ENCODE measurements around the gene DOK6. TPM values are rescaled to one million over a fixed set of nuclear protein-coding genes. Genes with fewer than 3 reads are reported as not detected.

Gene DOK6
- polyA plus RNA-seq, 4 donors: 15.5 to 18.1 (median 17.0) TPM

GRCh38 chr18:69529151-69529550, 128.5 kb downstream of the DOK6 start:
- no peak for DNase-seq (ENCODE audit: low read depth in 4 of 4, low spot score in 2 of 4)

DNA sequence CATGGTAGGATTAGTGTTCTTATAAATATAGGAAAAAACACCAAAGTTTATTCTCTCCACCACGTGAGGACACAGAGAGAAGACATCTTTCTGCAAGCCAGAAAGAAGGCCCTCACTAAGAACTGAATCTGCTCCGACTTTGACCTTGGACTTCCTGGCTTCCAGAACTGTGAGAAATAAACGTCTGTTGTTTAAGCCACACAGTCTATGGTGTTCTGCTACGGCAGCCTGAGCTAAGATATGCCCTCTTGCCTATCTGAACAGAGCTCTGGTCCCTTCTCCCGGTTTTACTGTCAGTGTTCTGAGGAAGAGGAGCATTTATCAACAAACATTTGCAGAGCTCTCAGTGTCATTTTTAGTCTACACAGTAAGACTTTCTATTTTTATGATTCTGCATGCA, 131.3 kb downstream of the DOK6 start:
- no peak for DNase-seq (ENCODE audit: low read depth in 4 of 4, low spot score in 2 of 4)

- DNase-seq (ENCODE audit: low read depth in 4 of 4, low spot score in 2 of 4): no peak
Observed at GRCh38 chr18:69537183-69537582, 136.5 kb downstream of the DOK6 start.

DNA sequence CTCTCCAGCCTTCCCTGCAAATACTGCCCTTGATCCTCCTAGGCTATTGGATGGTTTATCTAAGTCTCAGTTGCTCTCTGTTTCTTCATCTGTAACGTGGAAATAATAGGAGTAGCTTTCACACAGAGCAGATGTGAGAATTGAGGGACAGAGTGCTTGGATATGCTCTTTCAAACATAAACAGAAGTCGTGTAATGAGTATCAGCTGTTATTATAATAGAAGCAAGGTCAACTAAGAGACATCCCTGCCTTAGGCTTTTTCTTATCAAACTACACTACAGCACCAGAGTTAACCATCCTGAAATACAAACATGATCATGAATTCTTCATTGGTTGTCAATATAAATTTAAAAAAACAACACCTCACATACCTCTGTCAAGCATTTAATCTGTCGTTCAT, 138.2 kb downstream of the DOK6 start:
- DNase-seq (ENCODE audit: low read depth in 4 of 4, low spot score in 2 of 4): no peak

DNA sequence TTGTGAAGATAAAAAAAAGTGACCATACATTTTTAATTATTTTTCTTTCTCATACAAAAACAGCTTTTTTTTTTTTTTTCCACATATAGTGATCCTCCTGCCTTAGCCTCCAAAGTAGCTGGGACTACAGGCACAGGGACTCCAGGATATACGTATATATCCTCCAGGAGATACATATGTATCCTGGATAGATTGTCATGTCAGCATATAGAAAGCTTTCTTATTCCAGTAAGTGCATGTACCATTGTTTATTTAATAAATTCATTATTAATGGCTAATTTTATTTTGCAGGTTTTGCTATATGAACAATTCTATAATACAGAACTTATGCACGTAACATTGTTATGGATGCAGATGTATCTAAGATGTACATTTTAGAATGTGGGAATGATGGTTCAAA, 138.7 kb downstream of the DOK6 start:
- no peak for DNase-seq (ENCODE audit: low read depth in 4 of 4, low spot score in 2 of 4)

- DNase-seq (ENCODE audit: low read depth in 4 of 4, low spot score in 2 of 4): no peak
Observed at GRCh38 chr18:69556228-69556627, 155.5 kb downstream of the DOK6 start.

- no peak for DNase-seq (ENCODE audit: low read depth in 4 of 4, low spot score in 2 of 4)
Observed at GRCh38 chr18:69557282-69557681, 156.6 kb downstream of the DOK6 start.

- no peak for DNase-seq (ENCODE audit: low read depth in 4 of 4, low spot score in 2 of 4)
Observed at GRCh38 chr18:69558052-69558451, 157.4 kb downstream of the DOK6 start.

- DNase-seq (ENCODE audit: low read depth in 4 of 4, low spot score in 2 of 4): no peak
Observed at GRCh38 chr18:69559604-69560003, 158.9 kb downstream of the DOK6 start.

DNA sequence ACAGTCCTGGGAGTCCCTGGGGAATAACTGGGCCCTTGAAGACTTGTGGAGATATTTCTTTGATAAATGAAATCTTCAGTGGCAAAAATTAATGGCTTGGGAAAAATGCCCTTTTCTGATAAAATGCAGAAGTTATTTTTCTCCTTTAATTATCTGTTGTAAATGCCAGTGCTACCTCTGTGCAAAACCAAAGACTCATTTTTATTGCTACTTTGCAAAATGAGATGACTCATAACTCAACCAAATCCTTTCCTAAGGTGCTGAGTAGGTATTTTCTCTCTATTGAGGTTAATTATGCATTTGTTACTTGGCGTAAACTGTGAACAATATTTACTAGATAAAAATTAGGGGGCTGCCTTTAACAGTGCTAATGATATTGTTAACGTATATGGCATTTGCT, 163.9 kb downstream of the DOK6 start:
- DNase-seq (ENCODE audit: low read depth in 4 of 4, low spot score in 2 of 4): no peak

DNA sequence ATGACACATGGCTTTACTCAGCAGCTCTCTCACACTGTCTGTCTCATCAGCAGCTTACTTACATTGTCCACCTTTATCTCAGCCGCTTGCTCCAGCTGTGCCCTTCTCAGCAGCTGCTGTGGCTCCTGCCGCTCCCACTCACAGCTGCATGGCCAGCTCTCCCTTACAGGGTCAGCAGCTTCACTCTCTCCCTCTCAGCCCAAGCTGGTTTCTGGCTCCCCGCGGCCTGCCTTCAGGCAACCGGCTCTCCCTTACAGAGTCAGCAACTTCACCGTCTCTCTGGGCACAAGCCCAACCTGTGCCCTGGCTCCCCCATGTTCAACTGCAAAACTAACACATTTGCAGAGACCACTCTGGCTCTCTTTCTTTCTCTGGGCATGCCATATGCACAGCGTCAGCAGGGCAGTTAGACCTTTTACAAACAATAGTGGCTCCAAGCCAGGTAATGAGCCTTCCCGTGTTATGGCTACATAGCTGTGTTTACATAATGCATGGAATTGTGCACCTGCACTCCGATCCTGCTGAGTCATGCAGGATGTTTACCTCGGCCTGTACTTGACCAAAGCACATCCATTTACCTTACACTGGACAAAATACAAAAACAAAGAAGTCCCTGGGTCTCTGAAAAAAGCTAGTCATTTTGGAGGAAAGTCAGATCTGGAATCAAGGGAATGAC, 167.3 kb downstream of the DOK6 start:
- no peak for DNase-seq (ENCODE audit: low read depth in 4 of 4, low spot score in 2 of 4)

- DNase-seq (ENCODE audit: low read depth in 4 of 4, low spot score in 2 of 4): no peak
Observed at GRCh38 chr18:69569133-69569532, 168.4 kb downstream of the DOK6 start.

DNA sequence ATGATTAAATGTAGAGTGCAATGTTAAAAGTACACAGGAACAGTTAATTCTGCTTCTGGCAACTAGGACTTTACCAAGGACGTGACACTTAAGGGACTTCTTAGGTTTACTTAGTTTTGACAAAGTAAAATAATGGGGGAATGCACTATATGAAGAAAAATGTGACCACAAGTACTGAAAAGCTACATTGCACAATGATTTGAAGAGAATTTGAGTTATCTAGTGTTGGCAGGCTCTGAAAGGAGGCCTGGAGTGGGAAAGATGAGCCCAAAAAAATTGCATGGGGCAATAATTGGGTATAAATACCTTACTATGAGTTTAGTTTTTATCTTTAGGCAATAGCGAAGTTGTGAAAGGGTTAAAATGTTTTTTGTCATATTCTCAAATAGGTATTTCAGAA, 173.7 kb downstream of the DOK6 start:
- no peak for DNase-seq (ENCODE audit: low read depth in 4 of 4, low spot score in 2 of 4)

DNA sequence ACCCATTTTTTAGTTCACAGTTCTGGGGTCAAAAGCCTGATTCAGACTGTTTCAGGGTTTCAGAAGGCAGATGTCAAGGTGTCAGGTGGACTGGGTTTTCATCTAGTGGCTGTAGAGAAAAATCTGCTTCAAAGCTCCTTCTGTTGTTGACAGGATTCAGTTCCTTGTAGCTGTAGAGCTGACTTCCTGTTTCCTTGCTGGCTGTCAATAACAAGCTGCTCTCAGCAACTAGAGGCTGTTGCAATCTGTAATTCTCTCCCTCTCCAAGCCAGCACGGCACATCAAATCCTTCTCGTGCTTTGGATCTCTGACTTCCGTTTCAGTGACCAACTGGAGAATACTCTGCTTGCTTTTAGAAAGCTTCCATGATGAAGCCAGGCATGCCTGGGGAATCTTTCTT, 179.4 kb downstream of the DOK6 start:
- DNase-seq (ENCODE audit: low read depth in 4 of 4, low spot score in 2 of 4): no peak

DNA sequence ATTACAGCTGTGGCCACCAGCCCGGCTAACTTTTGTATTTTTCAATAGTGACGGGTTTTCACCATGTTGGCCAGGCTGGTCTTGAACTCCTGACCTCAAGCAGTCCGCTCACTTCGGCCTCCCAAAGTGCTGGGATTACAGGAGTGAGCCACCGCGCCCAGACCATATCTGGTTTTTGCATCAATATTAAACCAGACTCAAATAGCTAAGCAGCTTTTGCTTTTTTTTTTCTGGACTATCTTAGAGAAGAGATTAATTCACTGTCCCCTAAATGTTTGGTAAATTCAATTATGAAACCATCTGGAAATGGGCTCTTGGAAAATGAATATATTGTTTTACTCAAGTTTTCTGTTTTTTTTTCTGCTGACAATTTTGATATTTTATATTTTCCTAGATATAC, 183.7 kb downstream of the DOK6 start:
- no peak for DNase-seq (ENCODE audit: low read depth in 4 of 4, low spot score in 2 of 4)

GRCh38 chr18:69585696-69586095, 185.0 kb downstream of the DOK6 start:
- DNase-seq (ENCODE audit: low read depth in 4 of 4, low spot score in 2 of 4): peak in 1 of 4 donors; percentile 5

DNA sequence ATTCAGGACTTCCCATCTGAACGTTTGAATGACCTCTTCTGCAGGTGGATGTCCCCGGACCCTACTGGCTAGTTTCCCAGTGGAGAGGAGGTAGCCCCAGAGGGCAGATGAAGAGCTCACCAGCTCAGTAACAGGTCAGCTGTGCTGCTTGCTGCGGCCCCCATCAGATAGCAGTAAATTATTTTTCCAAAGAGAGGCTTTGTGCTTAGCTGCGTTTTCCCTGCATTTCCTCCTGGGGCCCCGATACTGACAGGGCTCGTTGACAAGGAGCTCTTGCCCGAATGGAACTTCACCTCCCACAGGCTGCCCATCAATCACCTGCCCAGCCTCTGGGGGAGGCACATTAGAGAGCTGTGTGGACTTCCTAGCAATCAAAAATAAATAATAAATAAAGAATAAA, 185.8 kb downstream of the DOK6 start:
- DNase-seq (ENCODE audit: low read depth in 4 of 4, low spot score in 2 of 4): peak in 1 of 4 donors; percentile 5

GRCh38 chr18:69588301-69588700, 187.6 kb downstream of the DOK6 start:
- no peak for DNase-seq (ENCODE audit: low read depth in 4 of 4, low spot score in 2 of 4)

- no peak for DNase-seq (ENCODE audit: low read depth in 4 of 4, low spot score in 2 of 4)
Observed at GRCh38 chr18:69590150-69590549, 189.5 kb downstream of the DOK6 start.

- DNase-seq (ENCODE audit: low read depth in 4 of 4, low spot score in 2 of 4): no peak
Observed at GRCh38 chr18:69596345-69596744, 195.7 kb downstream of the DOK6 start.

DNA sequence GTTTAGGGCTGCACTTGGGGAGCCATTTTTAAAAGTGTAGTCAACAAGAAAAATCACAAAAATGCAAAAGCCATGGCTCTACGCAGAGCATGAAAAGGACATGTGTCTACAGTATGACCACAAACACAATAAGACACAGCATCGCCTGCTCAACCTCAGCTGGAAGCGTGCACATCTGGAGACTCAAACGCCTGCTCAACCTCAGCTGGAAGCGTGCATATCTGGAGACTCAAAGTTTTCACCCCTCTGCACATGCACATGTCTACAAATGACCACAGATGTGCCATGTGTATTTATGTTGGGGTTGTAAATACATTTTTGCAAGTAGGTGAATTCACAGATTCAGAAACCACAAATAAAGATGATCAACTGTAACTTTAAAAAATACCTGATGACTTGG, 196.9 kb downstream of the DOK6 start:
- no peak for DNase-seq (ENCODE audit: low read depth in 4 of 4, low spot score in 2 of 4)

DNA sequence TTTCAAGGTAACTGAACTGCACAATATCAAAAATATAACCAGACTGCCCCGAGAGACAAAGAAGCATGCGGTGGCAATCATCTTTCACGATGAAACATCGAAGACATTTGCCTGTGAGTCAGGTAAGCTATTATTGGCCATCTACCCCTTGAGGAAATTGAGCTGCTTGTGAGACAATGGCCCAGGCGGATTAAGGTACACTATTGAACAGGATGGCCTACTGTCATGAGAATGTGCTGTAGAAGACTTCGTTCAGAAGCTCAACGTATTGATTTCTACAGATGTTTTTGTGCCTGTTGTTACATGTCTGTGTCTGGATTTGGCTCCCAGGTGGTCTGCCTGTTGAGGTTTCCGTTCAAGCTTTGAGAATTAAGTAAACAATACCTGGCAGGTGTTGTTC, 198.7 kb downstream of the DOK6 start:
- no peak for DNase-seq (ENCODE audit: low read depth in 4 of 4, low spot score in 2 of 4)

- no peak for DNase-seq (ENCODE audit: low read depth in 4 of 4, low spot score in 2 of 4)
Observed at GRCh38 chr18:69612242-69612641, 211.6 kb downstream of the DOK6 start.
